NOMO-1 (cell line): ENCODE measurements around the gene MLC1.

Source experiments
- DNase-seq, 2 experiments: peaks; one replicate each; lab custom pipeline; 2025; ENCODE audit not compliant: unreplicated experiment in 2 of 2; lab: John Stamatoyannopoulos, UW

The MLC1 gene

DNA sequence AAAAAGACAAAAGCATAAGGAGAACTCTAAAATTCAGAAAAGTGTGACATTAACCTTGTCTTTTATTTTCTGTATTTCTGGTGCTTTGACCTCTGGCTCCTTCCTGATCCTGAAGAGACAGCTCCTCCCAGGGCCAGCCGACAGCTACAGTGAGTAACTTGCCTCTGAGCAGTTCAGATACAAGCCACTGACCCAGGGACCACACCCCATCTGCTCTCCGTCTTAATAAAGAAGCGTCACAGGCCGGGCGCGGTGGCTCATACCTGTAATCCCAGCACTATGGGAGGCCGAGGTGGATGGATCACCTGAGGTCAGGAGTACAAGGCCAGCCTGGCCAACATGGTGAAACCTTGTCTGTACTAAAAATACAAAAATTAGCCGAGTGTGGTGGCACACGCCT is 6.5 kb downstream of the MLC1 start:
- no peak for DNase-seq

DNA sequence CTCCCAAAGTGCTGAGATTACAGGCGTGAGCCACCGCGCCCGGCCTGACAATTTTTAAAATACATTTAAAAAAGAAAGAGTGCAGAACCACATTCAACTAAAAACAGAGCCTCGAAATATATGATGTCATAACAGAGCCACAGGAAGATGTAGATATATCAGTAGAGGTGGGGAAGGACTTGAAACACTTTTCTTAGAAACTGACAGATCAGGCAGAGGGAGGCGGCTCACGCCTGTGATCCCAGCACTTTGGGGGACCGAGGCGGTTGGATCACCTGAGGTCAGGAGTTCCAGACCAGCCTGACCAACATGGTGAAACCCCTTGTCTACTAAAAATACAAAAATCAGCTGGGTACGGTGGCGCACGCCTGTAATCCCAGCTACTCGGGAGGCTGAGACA is 7.0 kb downstream of the MLC1 start:
- DNase-seq: no peak

DNA sequence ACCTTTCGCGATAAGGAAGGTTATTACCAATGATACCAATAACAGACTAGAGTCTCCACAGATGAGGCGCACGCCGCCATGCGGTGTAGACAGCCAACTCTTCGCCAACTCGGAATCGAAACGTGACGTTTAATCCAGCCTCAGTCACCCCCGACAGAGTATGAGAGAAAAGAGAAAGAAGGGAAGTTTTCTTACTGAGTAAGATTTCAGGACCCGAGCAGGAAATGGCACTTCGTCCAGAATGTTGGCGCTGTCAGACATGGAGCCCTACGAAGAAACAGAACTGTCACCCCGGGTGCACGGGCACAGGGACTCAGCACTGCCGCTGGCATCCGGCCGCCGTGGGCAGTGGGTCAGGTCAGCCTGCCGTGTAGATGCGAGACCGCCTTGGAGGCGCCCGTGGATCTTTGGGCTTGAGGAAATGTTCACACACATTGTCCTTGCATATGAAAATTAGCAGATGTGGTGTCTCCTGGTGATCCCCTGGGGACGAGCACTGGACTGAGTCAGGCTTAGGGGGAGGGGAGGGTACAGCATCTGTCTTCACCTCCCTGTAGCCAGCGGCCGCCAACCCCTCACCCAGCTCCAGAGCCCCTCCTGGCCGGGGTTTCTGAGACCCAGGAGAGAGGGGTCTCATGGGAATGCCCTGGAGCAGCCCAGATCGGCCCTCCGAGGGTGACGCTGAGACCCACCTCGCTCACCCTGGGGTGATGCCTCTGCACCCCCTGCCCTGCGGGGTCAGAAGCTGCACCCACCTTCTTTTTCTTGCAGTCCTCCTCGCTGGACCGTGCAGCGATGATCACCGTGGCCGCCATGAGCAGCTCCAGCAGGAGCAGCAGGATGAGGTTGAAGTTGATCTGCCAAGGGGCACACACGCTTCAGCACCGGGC is 8.3 kb downstream of the MLC1 start:
- DNase-seq: no peak

DNA sequence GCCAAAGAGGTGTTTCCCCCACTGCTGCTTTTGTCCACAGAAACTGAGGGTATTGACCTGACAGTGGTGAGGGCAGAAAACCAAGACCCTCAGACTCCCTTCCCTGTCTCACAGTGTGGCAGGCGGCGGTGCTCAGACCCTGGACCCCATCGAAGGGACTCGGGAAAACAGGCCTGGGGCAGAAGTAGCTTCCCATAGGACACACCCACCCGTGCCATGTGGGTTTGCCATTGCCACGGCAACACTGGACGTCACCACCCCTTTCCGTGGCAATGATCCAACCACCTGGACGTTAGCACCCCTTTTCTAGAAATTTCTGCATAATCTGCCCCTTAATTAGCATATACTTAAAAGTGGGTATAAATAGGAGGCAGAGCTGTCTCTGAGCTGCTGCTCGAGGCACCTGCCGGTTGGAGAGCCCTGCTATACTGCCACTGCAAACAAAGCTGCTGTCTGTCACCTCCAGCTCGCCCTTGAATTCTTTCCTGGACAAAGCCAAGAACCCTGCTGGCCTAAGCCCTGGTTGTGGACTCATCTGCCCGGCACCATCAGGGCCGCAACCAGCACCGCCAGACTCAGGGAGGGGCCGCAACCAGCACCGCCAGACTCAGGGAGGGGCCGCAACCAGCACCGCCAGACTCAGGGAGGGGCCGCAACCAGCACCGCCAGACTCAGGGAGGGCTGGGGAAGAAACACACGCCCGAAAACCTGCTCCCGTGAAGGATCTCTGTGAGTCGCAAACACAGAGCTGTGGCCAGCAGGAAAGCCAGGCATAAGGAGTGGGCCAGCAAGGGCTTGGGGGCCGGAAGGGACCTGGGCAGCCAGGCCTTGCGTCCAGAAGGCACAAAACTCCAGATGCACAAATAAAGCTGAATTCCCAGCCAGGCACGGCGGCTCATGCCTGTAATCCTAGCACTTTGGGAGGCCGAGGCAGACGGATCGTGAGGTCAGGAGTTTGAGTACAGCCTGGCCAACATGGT is 10.4 kb downstream of the MLC1 start:
- DNase-seq: no peak

DNA sequence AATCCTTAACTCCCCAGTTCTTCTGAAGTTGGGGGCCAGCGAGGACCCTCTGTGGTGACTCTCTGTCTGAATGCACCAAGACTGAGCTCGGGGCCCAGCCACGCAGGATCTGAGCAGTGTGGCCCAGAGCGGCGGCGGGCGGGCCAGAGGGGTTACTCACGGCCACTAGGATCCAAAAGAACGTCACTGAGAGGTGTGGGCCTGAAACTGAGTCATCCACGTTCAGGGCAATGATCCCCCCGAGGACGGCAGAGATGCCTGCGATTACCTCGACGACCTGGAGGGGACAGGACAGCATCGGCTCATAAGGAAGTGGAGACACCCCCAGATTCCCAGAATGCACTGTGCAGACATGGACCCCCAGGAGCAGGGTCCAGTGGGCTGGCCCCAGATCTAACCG is 11.2 kb downstream of the MLC1 start:
- no peak for DNase-seq

DNA sequence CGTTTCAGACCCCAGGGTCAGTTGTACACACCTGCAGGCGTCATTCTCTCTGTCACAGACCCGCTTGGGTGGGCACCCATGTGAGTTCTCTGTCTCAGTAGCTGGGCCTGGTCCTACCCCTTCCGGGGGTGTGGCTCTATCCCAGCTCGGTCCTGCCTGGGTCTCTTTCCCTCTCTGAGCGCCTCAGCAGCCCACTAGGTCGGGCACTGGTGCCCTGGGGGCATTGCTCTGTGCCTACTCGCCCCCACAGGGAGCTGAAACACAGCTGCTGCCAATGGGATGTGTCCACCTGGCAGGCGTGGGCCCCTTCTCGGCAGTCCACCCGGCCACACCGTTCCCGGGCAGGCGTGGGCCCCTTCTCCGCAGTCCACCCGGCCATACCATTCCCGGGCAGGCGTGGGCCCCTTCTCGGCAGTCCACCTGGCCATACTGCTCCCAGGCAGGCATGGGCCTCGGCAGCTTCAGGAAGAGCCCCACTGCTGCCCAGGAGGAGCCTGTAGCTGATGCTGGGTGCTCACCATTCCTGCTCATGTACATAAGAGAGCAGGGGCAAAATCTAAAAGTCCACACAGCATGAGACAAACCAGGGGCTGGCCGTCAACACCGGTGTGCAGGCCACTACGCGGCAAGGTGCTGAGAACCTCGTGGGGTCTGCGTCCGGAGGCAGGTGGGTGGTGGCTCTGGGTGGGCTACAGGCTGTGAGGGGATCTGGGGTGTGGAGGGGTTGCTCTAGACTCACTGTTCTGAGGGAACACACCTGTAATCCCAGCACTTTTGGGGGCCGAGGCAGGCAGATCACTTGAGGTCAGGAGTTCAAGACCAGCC is 12.3 kb downstream of the MLC1 start:
- no peak for DNase-seq

DNA sequence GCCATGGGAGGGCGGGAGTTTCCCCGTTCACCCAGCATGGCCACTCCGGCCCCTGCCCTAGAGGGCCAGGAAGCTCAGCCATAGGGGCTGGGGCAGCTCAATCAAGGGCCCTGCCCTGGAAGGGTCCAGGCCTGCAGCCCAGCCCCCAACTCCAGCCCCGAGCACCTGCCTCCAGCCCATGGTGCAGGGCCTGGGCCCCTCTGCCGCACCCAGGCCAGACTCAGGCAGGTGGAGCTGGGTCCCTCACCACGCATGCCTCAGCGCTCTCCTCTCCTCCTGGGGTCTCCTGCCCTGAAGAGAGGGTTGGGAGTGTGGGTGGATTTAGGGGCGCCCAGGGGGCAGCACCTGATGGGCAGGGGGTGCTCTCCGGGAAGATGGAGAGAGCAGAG is 13.1 kb downstream of the MLC1 start:
- DNase-seq: no peak

DNA sequence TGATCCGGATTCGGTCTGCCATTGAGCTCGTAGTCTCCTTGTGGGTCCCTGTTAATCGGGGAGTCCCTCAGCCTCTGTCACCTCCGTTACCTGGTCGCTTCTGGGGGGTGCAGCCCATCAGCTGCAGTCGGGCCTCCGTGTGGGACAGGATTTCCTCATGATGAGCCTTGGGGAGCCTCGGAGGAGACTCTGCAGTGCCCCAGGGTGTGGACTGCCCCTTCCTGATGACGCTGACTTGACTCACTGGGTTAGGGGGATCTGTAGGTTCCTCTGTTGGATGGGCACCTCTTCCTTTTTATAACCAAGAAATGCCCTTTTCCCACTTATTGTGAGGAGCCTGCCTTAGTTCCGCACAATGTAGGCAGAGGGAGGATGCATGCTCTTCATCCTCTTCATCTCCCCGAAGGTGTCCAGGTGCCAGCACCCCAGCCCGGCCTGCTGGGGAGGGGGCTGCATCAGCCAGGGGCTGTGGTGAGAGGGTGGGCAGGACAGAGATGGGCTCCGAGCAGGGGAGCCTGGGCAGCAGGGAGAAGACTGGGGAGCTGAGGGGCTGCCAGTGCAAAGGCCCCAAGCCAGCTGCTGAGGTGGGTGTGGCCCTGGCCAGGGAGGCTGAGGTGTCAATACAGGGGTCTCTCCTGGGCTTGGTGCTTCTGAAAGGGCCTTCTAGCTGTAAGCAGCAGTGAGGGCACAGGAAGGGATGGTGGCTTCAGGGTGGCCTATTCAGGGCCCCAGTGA is 13.6 kb downstream of the MLC1 start:
- DNase-seq: no peak

DNA sequence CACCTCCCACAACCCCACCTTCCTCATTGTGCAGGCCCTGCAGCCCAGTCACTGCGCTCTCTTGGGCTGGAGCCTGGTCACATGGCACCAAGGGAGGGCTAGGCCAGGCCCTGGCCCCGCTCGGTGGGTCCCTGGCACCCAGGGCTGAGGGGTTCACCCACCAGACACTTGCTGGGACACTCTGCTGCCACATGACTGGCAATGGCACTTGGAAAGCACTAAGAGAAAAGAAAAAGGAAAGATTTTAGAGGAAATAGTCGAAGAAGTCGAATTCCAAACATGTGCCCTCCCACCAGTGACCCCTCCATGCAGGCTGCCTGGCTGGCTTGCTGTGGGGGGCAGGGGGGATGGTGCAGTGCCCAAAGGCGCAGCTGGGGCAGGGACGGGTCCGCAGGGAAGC is 14.9 kb downstream of the MLC1 start:
- DNase-seq: no peak

DNA sequence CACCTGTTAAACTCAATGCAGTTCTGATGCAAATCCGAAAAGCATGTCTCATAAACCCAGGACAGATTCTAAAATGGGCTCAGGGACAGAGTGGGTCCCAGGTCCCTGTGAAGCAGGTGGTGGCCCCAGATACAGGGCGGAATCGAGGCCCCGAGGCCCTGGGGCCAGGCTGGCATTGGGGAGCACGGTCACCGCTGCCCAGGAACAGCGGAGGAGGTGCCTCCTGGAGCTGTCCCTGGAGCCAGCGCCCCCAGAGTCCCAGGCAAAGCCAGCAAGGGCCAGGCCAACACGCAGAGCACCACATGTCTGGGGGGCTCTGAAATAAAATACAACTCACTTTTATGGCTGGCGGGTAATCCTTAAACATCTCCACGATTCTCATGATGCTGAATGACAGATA is 17.1 kb downstream of the MLC1 start:
- no peak for DNase-seq

DNA sequence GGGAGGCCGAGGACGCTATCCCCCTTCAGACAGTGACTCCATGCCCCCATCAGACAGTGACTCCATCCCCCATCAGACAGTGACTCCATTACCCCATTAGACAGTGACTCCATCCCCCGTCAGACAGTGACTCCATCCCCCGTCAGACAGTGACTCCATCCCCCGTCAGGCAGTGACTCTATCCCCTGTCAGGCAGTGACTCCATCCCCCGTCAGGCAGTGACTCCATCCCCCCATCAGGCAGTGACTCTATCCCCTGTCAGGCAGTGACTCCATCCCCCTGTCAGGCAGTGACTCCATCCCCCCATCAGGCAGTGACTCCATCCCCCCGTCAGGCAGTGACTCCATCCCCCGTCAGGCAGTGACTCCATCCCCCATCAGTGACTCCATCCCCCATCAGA is 18.0 kb downstream of the MLC1 start:
- DNase-seq: no peak

DNA sequence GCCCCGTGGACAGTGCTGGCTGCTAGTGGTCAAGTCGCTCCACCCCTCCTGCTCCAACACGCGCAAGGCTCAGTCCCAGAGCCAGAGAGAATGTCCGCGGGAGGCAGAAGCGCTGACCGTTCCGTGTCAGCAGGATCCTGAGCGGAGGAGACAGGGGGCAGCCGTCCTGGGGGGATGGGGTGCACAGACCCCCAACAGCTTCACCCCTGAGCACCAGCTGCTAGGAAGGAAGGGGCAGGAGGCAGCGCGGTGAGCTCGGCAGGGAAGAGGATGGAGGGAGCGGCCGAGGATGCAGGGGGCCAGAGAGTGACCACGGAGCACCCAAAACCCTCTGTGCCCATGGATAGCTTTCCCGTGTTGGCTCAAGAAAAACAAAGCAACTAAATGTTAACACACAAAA is 20.8 kb downstream of the MLC1 start:
- DNase-seq: no peak

DNA sequence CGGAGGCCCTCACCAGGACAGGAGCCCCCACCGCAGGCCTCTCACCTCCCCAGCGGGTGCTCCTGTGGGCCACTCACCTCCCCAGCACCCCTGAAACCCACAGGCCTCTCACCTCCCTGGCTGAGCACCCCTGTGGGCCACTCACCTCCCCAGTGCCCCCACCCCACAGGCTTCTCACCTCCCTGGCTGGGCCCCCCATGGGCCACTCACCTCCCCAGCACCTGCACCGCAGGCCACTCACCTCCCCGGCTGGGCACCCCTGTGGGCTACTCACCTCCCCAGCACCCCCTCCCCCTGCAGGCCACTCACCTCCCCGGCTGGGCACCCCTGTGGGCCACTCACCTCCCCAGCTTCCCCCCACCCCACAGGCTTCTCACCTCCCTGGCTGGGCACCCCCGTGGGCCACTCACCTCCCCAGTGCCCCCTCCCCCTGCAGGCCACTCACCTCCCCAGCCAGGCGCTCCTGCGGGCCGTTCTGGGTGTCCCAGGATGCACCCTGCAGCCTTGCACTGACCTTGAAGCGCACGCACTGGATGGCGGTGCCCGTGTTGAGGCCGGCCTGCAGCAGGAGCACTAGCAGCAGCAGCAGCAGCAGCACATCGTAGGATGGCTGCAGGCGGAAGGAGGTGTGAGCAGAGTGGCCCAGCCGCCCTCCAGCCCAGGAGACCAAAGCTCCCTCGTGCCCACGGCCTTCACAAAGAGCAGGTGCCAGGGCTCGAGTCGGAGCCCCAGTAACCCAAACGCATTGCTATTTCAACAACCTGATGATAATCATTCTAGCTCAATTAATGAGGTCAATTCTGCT is 21.4 kb downstream of the MLC1 start:
- no peak for DNase-seq

DNA sequence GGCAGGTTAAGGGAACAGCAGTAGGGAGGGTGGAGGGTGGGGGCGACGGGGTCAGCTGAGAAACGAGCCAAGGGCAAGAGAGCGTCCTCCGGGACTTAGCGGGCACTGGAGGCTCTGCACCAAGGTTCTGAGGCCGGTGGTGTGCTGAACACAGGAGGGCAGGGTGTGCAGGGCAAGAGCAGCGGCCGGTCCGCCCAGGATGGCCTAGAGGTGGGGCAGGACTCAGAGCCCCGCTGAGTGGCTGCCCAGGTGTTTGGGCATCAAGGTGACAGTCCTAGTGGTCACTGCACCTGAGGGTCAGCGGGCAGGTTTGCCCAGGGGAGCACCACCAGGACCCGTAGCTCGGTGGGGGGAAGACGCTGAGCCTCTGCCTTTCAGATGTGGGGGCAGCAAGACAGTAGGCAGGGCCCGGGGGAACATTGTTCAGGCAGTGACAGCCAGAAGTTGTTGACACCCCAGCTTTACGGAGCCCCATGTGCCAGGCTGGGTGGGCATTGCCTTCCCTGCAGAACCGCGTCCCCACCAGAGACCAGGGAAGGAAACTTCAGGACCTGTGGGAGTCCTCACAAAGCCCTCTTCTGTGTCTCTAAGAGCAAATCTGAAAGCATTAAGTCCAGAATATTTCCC is 22.6 kb downstream of the MLC1 start:
- DNase-seq: no peak

DNA sequence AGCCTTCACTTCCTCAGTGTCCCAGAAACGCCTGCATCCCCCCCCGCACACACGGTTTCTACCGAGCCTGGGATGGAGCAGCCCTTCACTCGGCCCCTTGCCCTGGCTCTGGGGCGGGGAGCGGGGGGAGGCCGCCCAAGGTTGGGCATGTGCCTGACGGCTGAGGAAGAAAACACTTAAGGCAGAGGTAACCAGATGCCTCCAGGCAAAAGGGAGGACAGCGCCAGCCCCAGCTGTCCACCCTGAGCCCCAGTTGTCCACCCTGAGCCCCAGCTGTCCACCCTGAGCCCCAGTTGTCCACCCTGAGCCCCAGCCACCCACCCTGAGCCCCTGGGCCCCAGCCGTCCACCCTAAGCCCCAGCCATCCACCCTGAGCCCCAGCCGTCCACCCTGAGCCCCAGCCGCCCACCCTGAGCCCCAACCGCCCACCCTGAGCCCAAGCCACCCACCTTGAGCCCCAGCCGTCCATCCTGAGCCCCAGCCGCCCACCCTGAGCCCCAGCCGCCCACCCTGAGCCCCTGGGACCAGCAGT is 23.3 kb downstream of the MLC1 start:
- DNase-seq: no peak

DNA sequence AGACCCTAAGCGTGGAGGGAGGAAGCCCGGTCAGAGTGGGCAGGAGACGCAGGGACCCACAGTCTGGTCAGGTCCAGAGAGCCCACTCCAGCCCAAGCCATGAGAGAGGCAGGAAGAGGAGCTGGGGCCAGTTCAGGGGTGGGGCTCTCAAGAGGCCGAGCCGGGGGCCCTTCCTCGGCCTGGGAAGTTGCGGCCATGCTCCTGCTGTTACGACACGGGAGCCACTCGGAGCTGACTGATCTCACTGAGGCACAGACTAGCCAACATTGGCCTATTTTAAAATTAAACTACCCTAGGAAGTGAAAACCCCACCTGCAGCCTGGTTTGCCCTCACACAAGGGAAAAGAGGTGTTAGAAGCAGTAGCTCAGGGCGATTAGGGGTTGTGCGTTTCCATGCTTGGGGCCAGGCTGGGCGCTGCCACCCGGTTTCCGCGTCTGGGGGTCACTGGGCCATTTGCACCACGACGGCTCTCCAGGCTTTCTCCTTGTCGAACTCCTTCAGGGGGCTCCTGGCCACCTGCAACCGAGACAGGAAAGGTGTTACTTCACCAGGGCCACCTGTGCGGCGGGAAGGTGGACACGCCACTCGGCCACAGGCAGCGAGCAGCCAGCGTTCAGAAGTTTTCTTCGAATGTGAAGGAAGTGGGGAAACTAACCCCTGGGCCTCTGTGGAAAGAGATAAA is 23.9 kb downstream of the MLC1 start:
- no peak for DNase-seq

DNA sequence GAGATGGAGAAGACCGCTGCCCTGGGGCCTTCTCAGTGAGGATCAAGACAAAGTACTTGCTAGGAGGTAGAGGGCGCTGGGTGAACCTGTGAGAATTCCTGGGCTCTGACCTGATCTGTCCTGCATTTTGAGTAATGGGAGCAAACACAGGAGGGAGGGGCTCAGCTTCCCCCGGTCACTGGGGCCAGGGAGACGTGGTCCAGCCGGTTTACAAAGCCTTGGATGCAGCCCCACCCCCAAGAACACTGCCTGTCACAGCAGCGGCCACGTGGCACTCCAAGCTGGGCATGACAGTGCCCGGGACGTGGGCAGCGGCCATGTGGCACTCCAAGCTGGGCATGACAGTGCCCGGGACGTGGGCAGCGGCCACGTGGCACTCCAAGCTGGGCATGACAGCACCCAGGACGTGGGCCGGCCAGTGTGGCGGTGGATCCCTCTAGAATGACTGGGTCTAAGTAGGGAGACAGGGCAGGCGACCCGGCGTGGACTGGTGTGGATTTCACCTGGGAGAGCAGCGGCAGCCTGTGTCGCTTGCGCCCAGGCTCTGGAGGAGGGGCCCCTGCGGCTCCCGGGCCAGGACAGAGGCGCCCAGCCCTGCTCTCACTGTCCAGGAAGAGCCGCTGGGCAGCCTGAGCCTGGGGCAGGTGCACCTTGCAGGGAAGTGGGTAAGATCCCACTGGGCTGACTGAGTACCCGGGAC is 24.6 kb downstream of the MLC1 start:
- DNase-seq: no peak

DNA sequence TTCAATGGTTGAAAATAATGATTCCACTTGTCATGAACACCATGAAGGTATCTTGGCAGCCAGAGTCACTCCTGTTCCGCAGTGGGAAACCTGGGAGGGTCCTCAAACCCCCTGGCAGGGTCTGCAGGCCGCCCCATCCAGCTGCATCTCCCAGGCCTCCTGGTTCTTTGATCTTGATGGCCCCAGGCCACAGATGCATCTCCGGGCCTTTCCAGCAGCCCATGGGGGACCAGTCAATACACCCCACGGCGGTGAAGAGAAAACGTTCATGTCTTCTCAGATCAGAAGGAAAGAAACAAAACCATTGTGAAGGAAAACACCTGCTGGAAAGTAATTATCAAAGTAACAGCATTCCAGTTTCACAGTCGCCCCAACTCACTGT is 25.4 kb downstream of the MLC1 start:
- no peak for DNase-seq
